Kidney (tissue), 14 donors: Measurements from ENCODE around the gene NTHL1. TPM values are rescaled to one million over a fixed set of nuclear protein-coding genes. Genes with fewer than 3 reads are reported as not detected.
A peak's percentile ranks its signal among the peaks of the same experiment; 100 is the strongest.

ENCODE experiments used
- DNase-seq, 5 donors: peaks; one replicate each; pipeline ENCODE4 v3.0.0-alpha.2; 2013 to 2020
- FAIRE-seq: peaks from 2 replicates; lab custom pipeline; 2012; peaks lifted over from hg19 to GRCh38; lab: Jason Lieb, UNC
- H3K27ac ChIP-seq, 2 donors: one replicate each; pipeline ENCODE4 v1.7.0; 2013; ENCODE audit warnings: low read depth in 2 of 2, low read length in 2 of 2, inconsistent platforms in 1 of 2
- H3K27me3 ChIP-seq: one replicate; pipeline ENCODE4 v1.7.1; 2013; ENCODE audit warnings: low read length, inconsistent platforms; ENCODE audit not compliant: control insufficient read depth, insufficient read depth
- H3K36me3 ChIP-seq, 3 donors: one replicate each; pipeline versions ENCODE4 v1.7.0 to v1.7.1; 2013; ENCODE audit warnings: low read length in 3 of 3, control low read depth in 1 of 3, inconsistent platforms in 1 of 3; ENCODE audit not compliant: insufficient read depth in 3 of 3, control insufficient read depth in 2 of 3
- H3K4me1 ChIP-seq, 3 donors: one replicate each; pipeline versions ENCODE4 v1.7.0 to v1.7.1; 2013; ENCODE audit warnings: low read length in 3 of 3, inconsistent platforms in 1 of 3, low read depth in 1 of 3; ENCODE audit not compliant: control insufficient read depth in 2 of 3, insufficient read depth in 2 of 3
- H3K4me3 ChIP-seq, 3 donors: one replicate each; pipeline versions ENCODE4 v1.7.0 to v1.8.1; 2013; ENCODE audit warnings: low read length in 3 of 3, control low read depth in 1 of 3, inconsistent platforms in 1 of 3
- H3K9ac ChIP-seq, 3 donors: one replicate each; pipeline versions ENCODE4 v1.7.0 to v1.7.1; 2013; ENCODE audit warnings: low read length in 3 of 3, control low read depth in 1 of 3, inconsistent platforms in 1 of 3
- H3K9me3 ChIP-seq, 3 donors: one replicate each; pipeline versions ENCODE4 v1.7.0 to v1.7.1; 2013; ENCODE audit warnings: low read length in 3 of 3, control low read depth in 1 of 3, inconsistent platforms in 1 of 3; ENCODE audit not compliant: control insufficient read depth in 2 of 3, insufficient read depth in 1 of 3
- intact Hi-C: fragments of 100-400 bp; cut with DNase I; formaldehyde crosslinking; loops from one replicate; pipeline ENCODE4 v1.11.1; 2022
- polyA plus RNA-seq: library from polyadenylated mRNA; stranded (reverse); fragments of 350-450 nt; fragmentation: Illumina TruSeq; extraction: RNeasy Lipid Tissue Mini Kit (QIAGEN cat#74804); gene quantifications from one replicate; pipeline ENCODE4 v1.2.3, GENCODE V29; 2014; ENCODE audit warnings: low read depth, low replicate concordance; ENCODE audit not compliant: insufficient read depth
- total RNA-seq: library from RNA; stranded (reverse); fragmentation: NEBNext Ultra II Directional; extraction: Animal tissue kit (Norgen Biotek cat#: 25700); gene quantifications from one replicate; pipeline ENCODE4 v1.2.1, GENCODE V29; 2021
- TF ChIP-seq, protein P1 (sequence below): IDR thresholded peaks from 3 replicates; pipeline ENCODE4 v1.5.1; 2012; ENCODE audit warnings: mild to moderate bottlenecking, moderate library complexity, borderline replicate concordance; ENCODE audit not compliant: insufficient read depth; ENCODE audit errors: extremely low read depth
- donor health status: control.
- donor health status: control.
- donor health status: control.
- donor health status: control.
- donor health status: control.
- donor health status: DM: yes; HTN: yes; CAD: no.
- donor health status: Normal renal cell carcinoma (clear cell type).

Gene NTHL1
- total and polyA plus RNA-seq, 2 donors from 2014 or later, result 15.3 to 36.0 TPM

DNA sequence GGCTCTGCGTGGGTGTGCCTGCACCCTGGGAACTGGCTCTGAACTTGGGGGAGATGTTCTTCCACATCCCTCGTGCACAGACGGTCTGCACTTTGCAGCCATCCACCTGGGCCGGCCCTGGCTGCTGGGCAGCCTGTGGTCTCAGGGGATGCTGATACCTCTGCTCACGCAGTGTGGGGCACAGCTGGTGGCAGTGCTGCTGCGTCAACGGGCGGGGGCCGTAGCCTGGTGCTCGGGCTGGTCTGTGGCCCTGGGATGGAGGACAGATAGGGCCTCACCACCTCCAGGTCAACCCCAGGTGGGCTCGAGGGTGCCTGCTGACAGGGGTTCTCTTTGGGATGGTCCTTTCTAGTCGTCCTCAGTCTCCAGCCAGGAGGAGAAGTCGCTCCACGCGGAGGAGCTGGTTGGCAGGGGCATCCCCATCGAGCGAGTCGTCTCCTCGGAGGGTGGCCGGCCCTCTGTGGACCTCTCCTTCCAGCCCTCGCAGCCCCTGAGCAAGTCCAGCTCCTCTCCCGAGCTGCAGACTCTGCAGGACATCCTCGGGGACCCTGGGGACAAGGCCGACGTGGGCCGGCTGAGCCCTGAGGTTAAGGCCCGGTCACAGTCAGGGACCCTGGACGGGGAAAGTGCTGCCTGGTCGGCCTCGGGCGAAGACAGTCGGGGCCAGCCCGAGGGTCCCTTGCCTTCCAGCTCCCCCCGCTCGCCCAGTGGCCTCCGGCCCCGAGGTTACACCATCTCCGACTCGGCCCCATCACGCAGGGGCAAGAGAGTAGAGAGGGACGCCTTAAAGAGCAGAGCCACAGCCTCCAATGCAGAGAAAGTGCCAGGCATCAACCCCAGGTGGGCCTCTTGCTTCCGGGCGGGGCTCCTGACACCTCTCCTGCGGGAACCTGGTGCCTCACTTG, 36.5 kb upstream of the NTHL1 start:
- intact Hi-C loops, result no loop called here
- H3K4me1 ChIP-seq, result peaks cover 0 to 26% (median 0%) of the 10 kb centered on the region in 3 donors
- no peak for DNase-seq
- H3K27ac ChIP-seq, result no peak overlapping the region
- TF ChIP-seq, protein P1, sequence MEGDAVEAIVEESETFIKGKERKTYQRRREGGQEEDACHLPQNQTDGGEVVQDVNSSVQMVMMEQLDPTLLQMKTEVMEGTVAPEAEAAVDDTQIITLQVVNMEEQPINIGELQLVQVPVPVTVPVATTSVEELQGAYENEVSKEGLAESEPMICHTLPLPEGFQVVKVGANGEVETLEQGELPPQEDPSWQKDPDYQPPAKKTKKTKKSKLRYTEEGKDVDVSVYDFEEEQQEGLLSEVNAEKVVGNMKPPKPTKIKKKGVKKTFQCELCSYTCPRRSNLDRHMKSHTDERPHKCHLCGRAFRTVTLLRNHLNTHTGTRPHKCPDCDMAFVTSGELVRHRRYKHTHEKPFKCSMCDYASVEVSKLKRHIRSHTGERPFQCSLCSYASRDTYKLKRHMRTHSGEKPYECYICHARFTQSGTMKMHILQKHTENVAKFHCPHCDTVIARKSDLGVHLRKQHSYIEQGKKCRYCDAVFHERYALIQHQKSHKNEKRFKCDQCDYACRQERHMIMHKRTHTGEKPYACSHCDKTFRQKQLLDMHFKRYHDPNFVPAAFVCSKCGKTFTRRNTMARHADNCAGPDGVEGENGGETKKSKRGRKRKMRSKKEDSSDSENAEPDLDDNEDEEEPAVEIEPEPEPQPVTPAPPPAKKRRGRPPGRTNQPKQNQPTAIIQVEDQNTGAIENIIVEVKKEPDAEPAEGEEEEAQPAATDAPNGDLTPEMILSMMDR, result no peak
- no peaks in the 10 kb centered on the region for H3K9me3 ChIP-seq
- no peak overlapping the region for H3K4me3 ChIP-seq
- FAIRE-seq, result no peak
- H3K36me3 ChIP-seq, result peaks cover 0 to 7% (median 4%) of the 10 kb centered on the region in 3 donors
- H3K27me3 ChIP-seq, result no peaks in the 10 kb centered on the region
- H3K9ac ChIP-seq, result no peak overlapping the region

DNA sequence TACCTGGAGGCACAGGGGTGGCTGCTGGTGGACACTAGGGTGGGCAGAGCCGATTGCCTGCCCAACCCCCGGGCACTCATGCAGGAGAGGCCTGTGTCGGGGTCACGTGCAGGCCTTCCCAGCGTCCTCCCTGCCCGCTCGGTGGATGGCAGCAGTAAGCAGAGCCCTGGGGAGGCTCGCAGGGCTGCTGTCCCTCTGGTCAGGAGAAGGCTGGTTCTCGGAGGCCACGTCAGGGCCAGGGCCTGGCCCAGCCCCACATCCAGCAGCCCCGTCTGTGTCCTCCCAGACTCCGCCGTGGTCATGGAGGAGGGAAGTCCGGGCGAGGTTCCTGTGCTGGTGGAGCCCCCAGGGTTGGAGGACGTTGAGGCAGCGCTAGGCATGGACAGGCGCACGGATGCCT, 35.8 kb upstream of the NTHL1 start:
- DNase-seq (no peak), FAIRE-seq (no peak)
- Histone ChIP-seq H3K4me1 (peaks cover 0 to 19% (median 0%) of the 10 kb centered on the region in 3 donors), H3K9ac (no peak overlapping the region), H3K27ac (no peak overlapping the region), H3K9me3 (no peaks in the 10 kb centered on the region), H3K27me3 (no peaks in the 10 kb centered on the region), H3K36me3 (peaks cover 0 to 5% (median 0%) of the 10 kb centered on the region in 3 donors), H3K4me3 (no peak overlapping the region)
- intact Hi-C loops, result no loop called here
- TF ChIP-seq, protein P1, result no peak

DNA sequence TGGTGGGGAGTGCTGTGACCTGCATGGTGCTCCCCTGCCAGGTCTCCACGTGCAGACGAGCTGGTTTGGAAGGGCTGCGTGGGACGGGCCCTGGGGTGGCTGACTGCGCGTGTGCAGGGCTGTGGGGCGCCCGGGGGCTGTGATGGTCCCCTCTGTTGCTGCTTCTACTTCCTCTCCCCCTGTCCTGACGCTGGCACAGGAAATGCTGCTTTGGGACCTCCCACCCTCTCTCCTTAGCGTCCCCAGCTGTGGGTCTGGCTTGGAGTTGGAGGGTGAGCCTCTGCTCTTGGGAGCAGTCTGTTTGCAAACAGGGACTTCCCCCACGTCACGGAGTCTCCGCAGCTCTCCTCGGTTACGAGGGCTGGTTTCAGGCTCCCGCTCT, 35.3 kb upstream of the NTHL1 start:
- Histone ChIP-seq H3K36me3 (peaks cover 0 to 5% (median 0%) of the 10 kb centered on the region in 3 donors), H3K27me3 (no peaks in the 10 kb centered on the region), H3K27ac (no peak overlapping the region), H3K4me1 (peaks cover 0 to 19% (median 0%) of the 10 kb centered on the region in 3 donors), H3K9ac (no peak overlapping the region), H3K4me3 (no peak overlapping the region), H3K9me3 (no peaks in the 10 kb centered on the region)
- TF ChIP-seq, protein P1, result no peak
- DNase-seq (peak in 4 of 5 donors; percentile 66 to 94 (median 72)), FAIRE-seq (no peak)
- intact Hi-C loops, result no loop called here
